Loucy (cell line): Measurements from ENCODE around the gene CYBRD1.

Source experiments
- EZH2phosphoT487 ChIP-seq: fragments of 200-600 bp; IDR thresholded peaks from 2 replicates; pipeline ENCODE4 v1.6.1; 2018; ENCODE audit warnings: antibody characterized with exemption, mild to moderate bottlenecking, moderate library complexity, borderline replicate concordance
- TF ChIP-seq, protein P1 (sequence below): fragments of 200-600 bp; sonication (generic); conservative IDR thresholded peaks from 2 replicates; pipeline ENCODE4 v1.5.1; 2014; ENCODE audit warnings: mild to moderate bottlenecking, antibody characterized with exemption, low read length

DNA sequence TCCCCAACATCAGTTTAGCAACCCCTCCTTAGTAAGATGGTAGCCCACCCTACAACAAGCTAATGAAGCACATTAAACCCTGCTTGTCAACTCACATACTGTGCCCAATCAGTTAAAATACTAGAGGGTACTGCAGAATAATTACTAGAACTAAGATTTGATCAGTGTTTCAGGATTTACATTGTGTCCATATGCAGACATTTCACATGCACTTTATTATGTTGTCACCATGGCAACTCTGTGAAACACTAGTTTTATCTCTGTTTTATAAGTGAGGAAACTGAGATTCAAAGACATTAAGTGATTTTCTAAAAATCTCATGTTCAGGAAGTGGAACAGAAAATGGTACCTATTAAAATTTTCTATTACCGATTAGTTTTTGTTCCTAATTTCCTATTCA lies 61.7 kb downstream of the CYBRD1 start:
- TF ChIP-seq, protein P1, sequence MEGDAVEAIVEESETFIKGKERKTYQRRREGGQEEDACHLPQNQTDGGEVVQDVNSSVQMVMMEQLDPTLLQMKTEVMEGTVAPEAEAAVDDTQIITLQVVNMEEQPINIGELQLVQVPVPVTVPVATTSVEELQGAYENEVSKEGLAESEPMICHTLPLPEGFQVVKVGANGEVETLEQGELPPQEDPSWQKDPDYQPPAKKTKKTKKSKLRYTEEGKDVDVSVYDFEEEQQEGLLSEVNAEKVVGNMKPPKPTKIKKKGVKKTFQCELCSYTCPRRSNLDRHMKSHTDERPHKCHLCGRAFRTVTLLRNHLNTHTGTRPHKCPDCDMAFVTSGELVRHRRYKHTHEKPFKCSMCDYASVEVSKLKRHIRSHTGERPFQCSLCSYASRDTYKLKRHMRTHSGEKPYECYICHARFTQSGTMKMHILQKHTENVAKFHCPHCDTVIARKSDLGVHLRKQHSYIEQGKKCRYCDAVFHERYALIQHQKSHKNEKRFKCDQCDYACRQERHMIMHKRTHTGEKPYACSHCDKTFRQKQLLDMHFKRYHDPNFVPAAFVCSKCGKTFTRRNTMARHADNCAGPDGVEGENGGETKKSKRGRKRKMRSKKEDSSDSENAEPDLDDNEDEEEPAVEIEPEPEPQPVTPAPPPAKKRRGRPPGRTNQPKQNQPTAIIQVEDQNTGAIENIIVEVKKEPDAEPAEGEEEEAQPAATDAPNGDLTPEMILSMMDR: no peak
- TF ChIP-seq EZH2phosphoT487: no peak
